KMS-11 (cell line): ENCODE measurements around the gene KCNJ6.

Source experiments
- H2AFZ ChIP-seq: fragments of 200-600 bp; sonication (generic); 2 replicates; pipeline ENCODE4 v1.6.1; 2016; ENCODE audit warnings: antibody characterized with exemption, mixed run types, low read depth
- H3K27ac ChIP-seq: fragments of 200-600 bp; sonication (generic); 2 replicates; pipeline ENCODE4 v1.6.1; 2016; ENCODE audit warnings: mild to moderate bottlenecking, mixed run types
- H3K27me3 ChIP-seq: fragments of 200-600 bp; sonication (generic); 2 replicates; pipeline ENCODE4 v1.6.1; 2017; ENCODE audit warnings: mild to moderate bottlenecking, low read depth, mixed run types, moderate library complexity; ENCODE audit not compliant: insufficient read depth
- H3K36me3 ChIP-seq: fragments of 200-600 bp; sonication (generic); 2 replicates; pipeline ENCODE4 v1.6.1; 2017; ENCODE audit warnings: mild to moderate bottlenecking, mixed run types; ENCODE audit not compliant: insufficient read depth
- H3K4me1 ChIP-seq: fragments of 200-600 bp; sonication (generic); 2 replicates; pipeline ENCODE4 v1.6.1; 2016; ENCODE audit warnings: mild to moderate bottlenecking, low read depth, mixed run types; ENCODE audit not compliant: poor library complexity, severe bottlenecking
- H3K4me2 ChIP-seq: fragments of 200-600 bp; sonication (generic); 2 replicates; pipeline ENCODE4 v1.7.0; 2016; ENCODE audit warnings: mild to moderate bottlenecking, mixed run types
- H3K4me3 ChIP-seq: fragments of 200-600 bp; sonication (generic); IDR thresholded peaks from 2 replicates; pipeline ENCODE4 v1.6.1; 2017; ENCODE audit warnings: low read depth, low read length, mixed read lengths; ENCODE audit not compliant: insufficient read depth
- H3K79me2 ChIP-seq: fragments of 200-600 bp; sonication (generic); 2 replicates; pipeline ENCODE4 v1.6.1; 2016; ENCODE audit warnings: low read depth, mixed run types; ENCODE audit not compliant: insufficient read depth
- H3K9ac ChIP-seq: fragments of 200-600 bp; sonication (generic); 2 replicates; pipeline ENCODE4 v1.6.1; 2016; ENCODE audit warnings: mild to moderate bottlenecking, mixed run types
- H4K20me1 ChIP-seq: fragments of 200-600 bp; sonication (generic); 2 replicates; pipeline ENCODE4 v1.6.1; 2016; ENCODE audit warnings: mild to moderate bottlenecking, mixed run types; ENCODE audit not compliant: insufficient read depth
- TF ChIP-seq, protein P1 (sequence below): fragments of 200-600 bp; sonication (generic); conservative IDR thresholded peaks from 2 replicates; pipeline ENCODE4 v1.6.1; 2017; ENCODE audit warnings: low read depth, mild to moderate bottlenecking, antibody characterized with exemption, low read length, moderate library complexity, mixed read lengths

Gene KCNJ6

DNA sequence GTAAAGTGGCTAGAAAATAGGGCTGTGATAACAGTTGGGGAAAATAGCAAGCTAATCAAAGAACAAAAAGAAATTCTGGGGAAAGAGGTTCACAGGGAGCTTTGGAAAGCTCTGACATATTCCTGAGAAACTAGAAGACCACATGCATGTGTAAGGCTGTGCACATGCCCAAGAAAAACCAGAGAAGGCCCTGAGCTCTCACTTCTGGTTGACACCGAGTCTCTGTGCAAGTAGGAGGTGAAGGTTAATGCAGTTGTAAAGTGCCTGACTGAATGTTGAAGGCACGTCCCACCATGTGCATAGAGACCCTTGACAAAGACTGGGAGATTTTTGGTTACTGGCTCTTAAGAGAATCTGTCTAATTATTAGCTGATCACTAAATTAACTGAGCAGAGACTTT lies 288.7 kb downstream of the KCNJ6 start:
- TF ChIP-seq, protein P1, sequence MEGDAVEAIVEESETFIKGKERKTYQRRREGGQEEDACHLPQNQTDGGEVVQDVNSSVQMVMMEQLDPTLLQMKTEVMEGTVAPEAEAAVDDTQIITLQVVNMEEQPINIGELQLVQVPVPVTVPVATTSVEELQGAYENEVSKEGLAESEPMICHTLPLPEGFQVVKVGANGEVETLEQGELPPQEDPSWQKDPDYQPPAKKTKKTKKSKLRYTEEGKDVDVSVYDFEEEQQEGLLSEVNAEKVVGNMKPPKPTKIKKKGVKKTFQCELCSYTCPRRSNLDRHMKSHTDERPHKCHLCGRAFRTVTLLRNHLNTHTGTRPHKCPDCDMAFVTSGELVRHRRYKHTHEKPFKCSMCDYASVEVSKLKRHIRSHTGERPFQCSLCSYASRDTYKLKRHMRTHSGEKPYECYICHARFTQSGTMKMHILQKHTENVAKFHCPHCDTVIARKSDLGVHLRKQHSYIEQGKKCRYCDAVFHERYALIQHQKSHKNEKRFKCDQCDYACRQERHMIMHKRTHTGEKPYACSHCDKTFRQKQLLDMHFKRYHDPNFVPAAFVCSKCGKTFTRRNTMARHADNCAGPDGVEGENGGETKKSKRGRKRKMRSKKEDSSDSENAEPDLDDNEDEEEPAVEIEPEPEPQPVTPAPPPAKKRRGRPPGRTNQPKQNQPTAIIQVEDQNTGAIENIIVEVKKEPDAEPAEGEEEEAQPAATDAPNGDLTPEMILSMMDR: no peak
- no peak overlapping the region for H2AFZ ChIP-seq

DNA sequence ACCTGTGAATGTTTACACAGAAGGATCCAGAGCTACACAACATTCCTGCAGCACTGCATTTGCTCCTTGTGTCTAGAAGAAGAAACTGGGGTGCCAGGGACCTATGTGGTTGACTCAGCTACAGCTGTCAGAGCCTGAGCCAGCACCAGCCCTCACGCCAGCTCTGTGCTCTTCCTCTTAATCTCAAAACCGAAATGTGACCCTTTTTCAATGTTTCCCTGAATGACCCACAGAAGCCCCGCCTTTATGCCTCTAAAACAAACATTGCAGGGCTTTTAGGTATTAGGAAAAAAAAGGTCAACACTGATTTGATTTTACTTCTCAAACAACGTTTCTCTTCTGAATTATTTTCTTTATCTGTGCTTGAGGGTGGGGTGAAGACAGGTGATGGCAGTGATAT lies 289.2 kb downstream of the KCNJ6 start:
- peak overlapping the region; percentile 21; the same call in 1 of the 2 replicates for H3K27ac ChIP-seq
- H3K36me3 ChIP-seq: no peaks in the 10 kb centered on the region
- no peak overlapping the region for H2AFZ ChIP-seq
- H3K79me2 ChIP-seq: no peaks in the 10 kb centered on the region
- no peak overlapping the region for H3K4me3 ChIP-seq
- no peaks in the 10 kb centered on the region for H4K20me1 ChIP-seq
- H3K4me1 ChIP-seq: peaks cover 48% of the 10 kb centered on the region
- H3K4me2 ChIP-seq: peak overlapping the region; percentile 17
- TF ChIP-seq, protein P1: no peak
- no peaks in the 10 kb centered on the region for H3K27me3 ChIP-seq
- no peak overlapping the region for H3K9ac ChIP-seq

More for the DNA sequence above, 288.7 kb downstream of the KCNJ6 start:
- H3K79me2 ChIP-seq: no peaks in the 10 kb centered on the region
- H3K4me1 ChIP-seq: peaks cover 53% of the 10 kb centered on the region
- H3K4me3 ChIP-seq: no peak overlapping the region
- peak overlapping the region; percentile 21; the same call in 1 of the 2 replicates for H3K27ac ChIP-seq
- H3K9ac ChIP-seq: no peak overlapping the region
- H3K36me3 ChIP-seq: no peaks in the 10 kb centered on the region
- no peaks in the 10 kb centered on the region for H3K27me3 ChIP-seq
- H3K4me2 ChIP-seq: peak overlapping the region; percentile 17
- no peaks in the 10 kb centered on the region for H4K20me1 ChIP-seq

DNA sequence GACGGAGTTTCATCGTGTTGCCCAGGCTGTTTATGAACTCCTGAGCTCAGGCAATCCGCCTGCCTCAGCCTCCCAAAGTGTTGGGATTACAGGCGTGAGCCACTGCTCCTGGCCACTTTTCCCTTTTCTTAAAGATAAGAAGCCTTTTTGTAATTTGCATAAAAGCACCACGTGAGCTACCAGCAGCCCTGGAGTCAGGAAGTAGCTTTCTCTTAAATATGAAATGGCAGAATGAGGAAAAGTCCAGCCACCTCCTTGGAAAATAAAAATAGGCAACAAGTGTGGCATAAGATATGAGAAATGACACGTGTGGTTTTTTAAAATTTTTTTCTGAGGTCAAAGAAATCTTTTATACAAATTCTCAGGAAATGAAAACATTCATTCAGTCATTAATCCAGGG lies 289.9 kb downstream of the KCNJ6 start:
- Histone ChIP-seq H3K36me3 (no peaks in the 10 kb centered on the region), H3K27ac (no peak overlapping the region), H3K79me2 (no peaks in the 10 kb centered on the region), H3K4me1 (peaks cover 41% of the 10 kb centered on the region), H3K27me3 (no peaks in the 10 kb centered on the region), H2AFZ (no peak overlapping the region), H4K20me1 (no peaks in the 10 kb centered on the region), H3K4me3 (no peak overlapping the region), H3K9ac (no peak overlapping the region), H3K4me2 (peak overlapping the region; percentile 17; the same call in 1 of the 2 replicates)
- TF ChIP-seq, protein P1: no peak

- Histone ChIP-seq H2AFZ (no peak overlapping the region), H3K27ac (no peak overlapping the region), H3K4me2 (no peak overlapping the region), H4K20me1 (no peaks in the 10 kb centered on the region), H3K79me2 (no peaks in the 10 kb centered on the region), H3K27me3 (no peaks in the 10 kb centered on the region), H3K4me1 (peaks cover 24% of the 10 kb centered on the region), H3K9ac (no peak overlapping the region), H3K36me3 (no peaks in the 10 kb centered on the region), H3K4me3 (no peak overlapping the region)
- TF ChIP-seq, protein P1: no peak
Measured at GRCh38 chr21:37623689-37624088, 292.6 kb downstream of the KCNJ6 start.
